PFSK-1 (cell line): Measurements from ENCODE around the gene NEU1.

ENCODE experiments used
- SIN3A ChIP-seq: IDR thresholded peaks from 2 replicates; pipeline ENCODE4 v1.6.1; 2012; ENCODE audit warnings: mild to moderate bottlenecking, low read length, moderate library complexity, borderline replicate concordance; ENCODE audit not compliant: insufficient read depth
- TAF1 ChIP-seq: IDR thresholded peaks from 2 replicates; pipeline ENCODE4 v1.6.1; 2012; ENCODE audit warnings: low read length, control low read depth, borderline replicate concordance; ENCODE audit not compliant: insufficient read depth
- TF ChIP-seq, protein P1 (sequence below), 2 experiments: IDR thresholded peaks; 2 replicates each; pipeline versions ENCODE4 v1.6.1 to v1.8.0; 2011 to 2012; ENCODE audit warnings: low read depth in 2 of 2, low read length in 2 of 2, control low read depth in 1 of 2, inconsistent platforms in 1 of 2, mild to moderate bottlenecking in 1 of 2, moderate library complexity in 1 of 2; ENCODE audit not compliant: insufficient read depth in 1 of 2

- no peak for TF ChIP-seq SIN3A
- no peak for TF ChIP-seq TAF1
- TF ChIP-seq, protein P1, sequence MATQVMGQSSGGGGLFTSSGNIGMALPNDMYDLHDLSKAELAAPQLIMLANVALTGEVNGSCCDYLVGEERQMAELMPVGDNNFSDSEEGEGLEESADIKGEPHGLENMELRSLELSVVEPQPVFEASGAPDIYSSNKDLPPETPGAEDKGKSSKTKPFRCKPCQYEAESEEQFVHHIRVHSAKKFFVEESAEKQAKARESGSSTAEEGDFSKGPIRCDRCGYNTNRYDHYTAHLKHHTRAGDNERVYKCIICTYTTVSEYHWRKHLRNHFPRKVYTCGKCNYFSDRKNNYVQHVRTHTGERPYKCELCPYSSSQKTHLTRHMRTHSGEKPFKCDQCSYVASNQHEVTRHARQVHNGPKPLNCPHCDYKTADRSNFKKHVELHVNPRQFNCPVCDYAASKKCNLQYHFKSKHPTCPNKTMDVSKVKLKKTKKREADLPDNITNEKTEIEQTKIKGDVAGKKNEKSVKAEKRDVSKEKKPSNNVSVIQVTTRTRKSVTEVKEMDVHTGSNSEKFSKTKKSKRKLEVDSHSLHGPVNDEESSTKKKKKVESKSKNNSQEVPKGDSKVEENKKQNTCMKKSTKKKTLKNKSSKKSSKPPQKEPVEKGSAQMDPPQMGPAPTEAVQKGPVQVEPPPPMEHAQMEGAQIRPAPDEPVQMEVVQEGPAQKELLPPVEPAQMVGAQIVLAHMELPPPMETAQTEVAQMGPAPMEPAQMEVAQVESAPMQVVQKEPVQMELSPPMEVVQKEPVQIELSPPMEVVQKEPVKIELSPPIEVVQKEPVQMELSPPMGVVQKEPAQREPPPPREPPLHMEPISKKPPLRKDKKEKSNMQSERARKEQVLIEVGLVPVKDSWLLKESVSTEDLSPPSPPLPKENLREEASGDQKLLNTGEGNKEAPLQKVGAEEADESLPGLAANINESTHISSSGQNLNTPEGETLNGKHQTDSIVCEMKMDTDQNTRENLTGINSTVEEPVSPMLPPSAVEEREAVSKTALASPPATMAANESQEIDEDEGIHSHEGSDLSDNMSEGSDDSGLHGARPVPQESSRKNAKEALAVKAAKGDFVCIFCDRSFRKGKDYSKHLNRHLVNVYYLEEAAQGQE (IDR thresholded peaks at IDR 0.05; ENCODE audit: insufficient read depth in 1 of 2, low read depth in 2 of 2, low read length in 2 of 2) = no peak
Measured at GRCh38 chr6:31861150-31861549, 1.5 kb downstream of the NEU1 start.
